H9 (cell line): Measurements from ENCODE around the gene SULT1A2. TPM values are rescaled to one million over a fixed set of nuclear protein-coding genes. Genes with fewer than 3 reads are reported as not detected.

Experiments
- DNase-seq: peaks from one replicate; pipeline ENCODE4 v3.0.0-alpha.2; 2017
- H2AFZ ChIP-seq: one replicate; pipeline ENCODE4 v1.6.1; 2013; ENCODE audit warnings: mild to moderate bottlenecking, low read length, control low read depth, moderate library complexity
- H2AK5ac ChIP-seq: 2 replicates; pipeline ENCODE4 v1.6.1; 2013; ENCODE audit warnings: low read length, control low read depth, mixed read lengths; ENCODE audit not compliant: insufficient read length
- H2BK120ac ChIP-seq: one replicate; pipeline ENCODE4 v1.6.1; 2013; ENCODE audit warnings: low read depth, mild to moderate bottlenecking, low read length, control low read depth, inconsistent platforms; ENCODE audit not compliant: poor library complexity, severe bottlenecking
- H2BK12ac ChIP-seq: 2 replicates; pipeline ENCODE4 v1.6.1; 2013; ENCODE audit warnings: low read length, control low read depth, mixed read lengths, low read depth; ENCODE audit not compliant: insufficient read length
- H2BK15ac ChIP-seq: 2 replicates; pipeline ENCODE4 v1.6.1; 2013; ENCODE audit warnings: low read depth, low read length, control low read depth
- H2BK20ac ChIP-seq: one replicate; pipeline ENCODE4 v1.6.1; 2013; ENCODE audit warnings: low read depth, mild to moderate bottlenecking, low read length, control low read depth, inconsistent platforms; ENCODE audit not compliant: poor library complexity, severe bottlenecking
- H2BK5ac ChIP-seq: 2 replicates; pipeline ENCODE4 v1.6.1; 2013; ENCODE audit warnings: low read length, control low read depth, mixed read lengths; ENCODE audit not compliant: insufficient read length
- H3K14ac ChIP-seq: 2 replicates; pipeline ENCODE4 v1.6.1; 2013; ENCODE audit warnings: low read length, control low read depth; ENCODE audit not compliant: insufficient read depth
- H3K18ac ChIP-seq: 2 replicates; pipeline ENCODE4 v1.6.1; 2013; ENCODE audit warnings: low read depth, mild to moderate bottlenecking, mixed read lengths, low read length, control low read depth; ENCODE audit not compliant: insufficient read length
- H3K23ac ChIP-seq: 2 replicates; pipeline ENCODE4 v1.6.1; 2013; ENCODE audit warnings: low read length, control low read depth, mixed read lengths, low read depth; ENCODE audit not compliant: insufficient read length
- H3K23me2 ChIP-seq: 2 replicates; pipeline ENCODE4 v1.6.1; 2013; ENCODE audit warnings: low read depth, mild to moderate bottlenecking, mixed read lengths, low read length, control low read depth; ENCODE audit not compliant: insufficient read length, poor library complexity, severe bottlenecking
- H3K27ac ChIP-seq: 2 replicates; pipeline ENCODE4 v1.5.1; 2013; ENCODE audit warnings: low read length, control low read depth, mixed read lengths, low read depth; ENCODE audit not compliant: insufficient read length
- H3K27me3 ChIP-seq: 2 replicates; pipeline ENCODE4 v1.6.1; 2013; ENCODE audit warnings: low read length, control low read depth, inconsistent platforms; ENCODE audit not compliant: insufficient read depth
- H3K4ac ChIP-seq: 2 replicates; pipeline ENCODE4 v1.6.1; 2013; ENCODE audit warnings: low read depth, mild to moderate bottlenecking, control low read depth, inconsistent platforms, low read length, moderate library complexity
- H3K4me1 ChIP-seq: 2 replicates; pipeline ENCODE4 v1.6.1; 2013; ENCODE audit warnings: low read length, control low read depth, inconsistent platforms; ENCODE audit not compliant: insufficient read depth
- H3K4me2 ChIP-seq: 2 replicates; pipeline ENCODE4 v1.6.1; 2013; ENCODE audit warnings: low read length, control low read depth, mixed read lengths; ENCODE audit not compliant: insufficient read length, insufficient read depth
- H3K56ac ChIP-seq: 2 replicates; pipeline ENCODE4 v1.6.1; 2013; ENCODE audit warnings: low read depth, mild to moderate bottlenecking, mixed read lengths, low read length, control low read depth; ENCODE audit not compliant: insufficient read length
- H3K79me1 ChIP-seq: 2 replicates; pipeline ENCODE4 v1.6.1; 2013; ENCODE audit warnings: low read depth, mild to moderate bottlenecking, moderate library complexity, low read length, control low read depth, inconsistent platforms; ENCODE audit not compliant: insufficient read depth, poor library complexity, severe bottlenecking
- H3K79me2 ChIP-seq: 2 replicates; pipeline ENCODE4 v1.6.1; 2013; ENCODE audit warnings: low read length, control low read depth, inconsistent platforms; ENCODE audit not compliant: insufficient read depth
- H3K9ac ChIP-seq: 2 replicates; pipeline ENCODE4 v1.6.1; 2013; ENCODE audit warnings: low read length, control low read depth, mixed read lengths; ENCODE audit not compliant: insufficient read length; ENCODE audit errors: extremely low read depth
- H3K9me3 ChIP-seq: one replicate; pipeline ENCODE4 v1.6.1; 2013; ENCODE audit warnings: low read depth, low read length, inconsistent platforms; ENCODE audit not compliant: control insufficient read depth
- H3T11ph ChIP-seq: one replicate; pipeline ENCODE4 v1.6.1; 2013; ENCODE audit warnings: mild to moderate bottlenecking, low read length, control low read depth, inconsistent platforms
- H4K20me1 ChIP-seq: one replicate; pipeline ENCODE4 v1.6.1; 2013; ENCODE audit not compliant: control insufficient read depth, insufficient read length, insufficient read depth
- H4K5ac ChIP-seq: 2 replicates; pipeline ENCODE4 v1.6.1; 2013; ENCODE audit warnings: low read depth, mild to moderate bottlenecking, mixed read lengths, low read length, control low read depth; ENCODE audit not compliant: insufficient read length
- H4K8ac ChIP-seq: replicated peaks from 2 replicates; pipeline ENCODE4 v1.6.1; 2013; ENCODE audit warnings: low read length, control low read depth, mixed read lengths, low read depth; ENCODE audit not compliant: insufficient read length
- H4K91ac ChIP-seq: 2 replicates; pipeline ENCODE4 v1.6.1; 2013; ENCODE audit warnings: low read depth, mild to moderate bottlenecking, moderate library complexity, mixed read lengths, low read length, control low read depth; ENCODE audit not compliant: insufficient read length
- H3K27ac Mint-ChIP-seq, 3 experiments: 2 replicates in 2 of 3; 3 replicates in 1 of 3; pipeline ENCODE4 v1.8.0; 2020 to 2021; ENCODE audit warnings: mixed read lengths in 3 of 3, mild to moderate bottlenecking in 1 of 3, moderate library complexity in 1 of 3
- H3K27me3 Mint-ChIP-seq: 2 replicates; pipeline ENCODE4 v1.8.0; 2021; ENCODE audit warnings: low read depth, mild to moderate bottlenecking, moderate library complexity, mixed read lengths
- H3K36me3 Mint-ChIP-seq, 3 experiments: 2 replicates in 2 of 3; 3 replicates in 1 of 3; pipeline ENCODE4 v1.8.0; 2020 to 2021; ENCODE audit warnings: low read depth in 3 of 3, mixed read lengths in 3 of 3; ENCODE audit not compliant: insufficient read depth in 1 of 3
- H3K4me1 Mint-ChIP-seq, 2 experiments: 2 replicates each; pipeline ENCODE4 v1.8.0; 2020; ENCODE audit warnings: mixed read lengths in 2 of 2
- H3K4me3 Mint-ChIP-seq, 2 experiments: 2 replicates in 1 of 2; 3 replicates in 1 of 2; pipeline ENCODE4 v1.8.0; 2020 to 2021; ENCODE audit warnings: mild to moderate bottlenecking in 2 of 2, mixed read lengths in 2 of 2, moderate library complexity in 1 of 2
- H3K9me3 Mint-ChIP-seq, 2 experiments: 2 replicates in 1 of 2; 3 replicates in 1 of 2; pipeline ENCODE4 v1.8.0; 2020; ENCODE audit warnings: mild to moderate bottlenecking in 2 of 2, mixed read lengths in 2 of 2, moderate library complexity in 1 of 2
- WGBS: extraction: QIAGEN DNeasy Blood & Tissue Kit; methylation state at CpG from one replicate; pipeline ENCODE4 v1.1.7; 2013; ENCODE audit warnings: missing lambda C conversion rate, low lambda C conversion rate, mixed read lengths; ENCODE audit not compliant: insufficient read length; ENCODE audit errors: extremely low coverage; 5-methylcytosine and 5-hydroxymethylcytosine counted together
- total RNA-seq: library from RNA; stranded (reverse); gene quantifications from 2 replicates; pipeline ENCODE4 v1.2.1, GENCODE V29; 2021
- TF ChIP-seq, protein P1 (sequence below): fragments of 200-600 bp; sonication (generic); conservative IDR thresholded peaks from 3 replicates; pipeline ENCODE4 v1.8.0; 2021; ENCODE audit warnings: antibody characterized with exemption, mild to moderate bottlenecking

The SULT1A2 gene
- total RNA-seq, 1 experiment from 2014 or later, result 0.66 TPM

DNA sequence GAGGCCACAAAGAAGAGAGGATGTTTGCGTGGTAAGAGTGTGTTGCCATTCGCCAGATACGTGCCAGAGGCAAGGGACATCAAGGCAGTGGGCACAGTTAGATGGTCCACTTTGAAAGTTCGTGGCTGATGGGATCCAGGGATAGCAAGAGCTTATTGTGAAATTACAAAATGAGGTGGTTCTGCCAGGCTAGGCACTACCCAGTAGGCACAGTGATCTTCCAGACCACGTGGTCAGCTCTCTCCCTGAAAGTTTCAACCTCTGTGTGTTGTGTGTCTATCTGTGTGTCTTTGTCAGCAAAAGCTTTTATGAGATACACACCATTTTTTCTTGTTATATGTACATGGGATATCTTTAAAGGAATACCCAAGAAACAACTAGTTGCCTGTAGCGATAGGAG is 33.6 kb downstream of the SULT1A2 start:
- Histone ChIP-seq H3K23me2 (no peaks in the 10 kb centered on the region), H2BK5ac (no peak overlapping the region), H3K4me2 (no peak overlapping the region), H3K27ac (no peak overlapping the region), H3K9me3 (peaks cover 15% of the 10 kb centered on the region), H4K20me1 (no peaks in the 10 kb centered on the region), H2BK20ac (no peak overlapping the region), H3K4ac (no peak overlapping the region), H3T11ph (no peak overlapping the region), H3K56ac (no peak overlapping the region), H4K5ac (no peak overlapping the region), H3K18ac (no peak overlapping the region), H3K4me1 (no peaks in the 10 kb centered on the region), H2AK5ac (no peak overlapping the region), H3K27me3 (no peaks in the 10 kb centered on the region), H2BK12ac (no peak overlapping the region), H2AFZ (no peak overlapping the region), H4K8ac (no peak overlapping the region), H3K79me2 (no peaks in the 10 kb centered on the region), H4K91ac (no peak overlapping the region), H3K79me1 (peaks cover 3% of the 10 kb centered on the region), H2BK15ac (no peak overlapping the region), H3K9ac (no peak overlapping the region), H2BK120ac (no peak overlapping the region), H3K23ac (no peak overlapping the region), H3K14ac (no peak overlapping the region)
- Mint-ChIP-seq H3K9me3 (peaks cover 19 to 23% of the 10 kb centered on the region in 2 experiments), H3K27me3 (no peaks in the 10 kb centered on the region), H3K4me3 (no peak overlapping the region), H3K27ac (no peak overlapping the region), H3K36me3 (peaks cover 27 to 33% (median 32%) of the 10 kb centered on the region in 3 experiments), H3K4me1 (no peaks in the 10 kb centered on the region)
- no peak for DNase-seq
- TF ChIP-seq, protein P1, sequence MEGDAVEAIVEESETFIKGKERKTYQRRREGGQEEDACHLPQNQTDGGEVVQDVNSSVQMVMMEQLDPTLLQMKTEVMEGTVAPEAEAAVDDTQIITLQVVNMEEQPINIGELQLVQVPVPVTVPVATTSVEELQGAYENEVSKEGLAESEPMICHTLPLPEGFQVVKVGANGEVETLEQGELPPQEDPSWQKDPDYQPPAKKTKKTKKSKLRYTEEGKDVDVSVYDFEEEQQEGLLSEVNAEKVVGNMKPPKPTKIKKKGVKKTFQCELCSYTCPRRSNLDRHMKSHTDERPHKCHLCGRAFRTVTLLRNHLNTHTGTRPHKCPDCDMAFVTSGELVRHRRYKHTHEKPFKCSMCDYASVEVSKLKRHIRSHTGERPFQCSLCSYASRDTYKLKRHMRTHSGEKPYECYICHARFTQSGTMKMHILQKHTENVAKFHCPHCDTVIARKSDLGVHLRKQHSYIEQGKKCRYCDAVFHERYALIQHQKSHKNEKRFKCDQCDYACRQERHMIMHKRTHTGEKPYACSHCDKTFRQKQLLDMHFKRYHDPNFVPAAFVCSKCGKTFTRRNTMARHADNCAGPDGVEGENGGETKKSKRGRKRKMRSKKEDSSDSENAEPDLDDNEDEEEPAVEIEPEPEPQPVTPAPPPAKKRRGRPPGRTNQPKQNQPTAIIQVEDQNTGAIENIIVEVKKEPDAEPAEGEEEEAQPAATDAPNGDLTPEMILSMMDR, result no peak
- no CpG with 5 or more reads among the region's 6 CpGs for WGBS
